ENCODE measurements around the gene PSTPIP2. TPM values are rescaled to one million over a fixed set of nuclear protein-coding genes. Genes with fewer than 3 reads are reported as not detected.

Gene PSTPIP2
- total RNA-seq, 1 donor from 2014 or later, result 0.20 TPM

DNA sequence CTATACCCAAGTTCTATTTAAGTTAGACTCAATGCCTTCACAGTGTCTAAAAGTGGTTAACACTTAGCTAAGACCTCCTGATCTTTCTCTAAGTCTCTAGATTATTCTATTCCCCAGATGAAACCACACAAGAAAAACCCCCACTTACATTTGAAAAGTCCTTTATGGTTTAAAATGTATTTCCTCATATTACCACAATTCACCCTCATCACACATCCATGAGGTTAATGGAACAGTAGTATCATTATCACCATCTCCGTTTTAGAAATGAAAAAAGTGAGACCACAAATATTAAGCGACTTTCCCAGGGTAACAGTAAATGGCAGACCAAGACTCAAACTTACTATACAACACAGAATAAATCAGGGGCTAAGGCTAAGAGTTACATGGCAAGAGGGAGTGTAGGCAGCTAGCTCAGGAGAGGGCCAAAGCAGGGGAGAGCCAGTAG, 133.5 kb downstream of the PSTPIP2 start:
- no peak for DNase-seq (ENCODE audit: low read depth in 2 of 2)

DNA sequence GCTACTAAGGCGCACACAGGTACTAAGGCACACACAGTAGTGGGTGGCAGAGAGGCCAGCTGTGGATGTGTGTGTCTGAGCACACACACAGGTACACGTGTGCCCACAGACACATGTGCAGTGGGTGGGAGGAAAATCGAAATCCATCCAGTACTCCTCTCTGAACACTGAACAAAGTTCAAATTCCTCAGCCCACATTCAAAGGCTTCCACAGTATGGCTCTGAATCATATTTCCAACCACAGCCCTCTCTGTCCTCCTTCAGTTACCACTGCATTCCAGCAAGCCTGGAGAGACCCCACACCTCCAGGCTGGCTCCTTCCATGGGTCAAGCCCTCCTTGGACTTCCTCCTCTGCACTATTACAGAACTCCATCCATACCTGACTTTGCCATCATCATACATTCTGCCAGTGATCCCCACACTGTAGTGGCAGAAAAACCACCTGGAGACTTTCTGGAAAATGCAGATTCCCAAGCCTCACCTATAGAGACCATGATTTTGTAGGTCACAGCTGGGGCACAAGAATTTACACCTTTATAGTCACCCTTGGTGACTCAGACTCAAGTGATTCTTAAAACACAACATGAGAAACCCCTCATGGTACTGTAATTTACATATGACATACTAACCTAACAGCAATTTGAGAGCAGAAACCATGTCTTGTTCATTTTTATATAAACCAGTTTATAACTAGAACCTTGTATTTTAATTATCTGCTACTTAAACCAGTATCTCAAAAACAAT, 136.3 kb downstream of the PSTPIP2 start:
- DNase-seq (ENCODE audit: low read depth in 2 of 2), result no peak

Other genes starting within 250 kb of the PSTPIP2 start
- gene SIGLEC15, start 246.6 kb downstream of the PSTPIP2 start, total RNA-seq, result under 0.01 TPM in 1 of 2 replicates, not detected in the other
- 8.9 and 12.1 TPM in 2 replicates for gene EPG5, start 104.9 kb downstream of the PSTPIP2 start, total RNA-seq
- gene ATP5F1A, start 26.0 kb upstream of the PSTPIP2 start, total RNA-seq, result 421 and 463 TPM in 2 replicates
- gene HAUS1, start 32.1 kb upstream of the PSTPIP2 start, total RNA-seq, result 26.4 and 33.1 TPM in 2 replicates

Data from lung microvascular endothelial cell (primary cell).